CD4-positive, CD25-positive, alpha-beta regulatory T cell (primary cell): Measurements from ENCODE around the gene YY1. TPM values are rescaled to one million over a fixed set of nuclear protein-coding genes. Genes with fewer than 3 reads are reported as not detected.
"Not testable (repeated sequence)": the region's sequence is repeated elsewhere in the genome, so short reads cannot be mapped to it uniquely, and the experiment has no call there.

ENCODE experiments used
- ATAC-seq, 2 donors: fragments of 150-1000 bp; cut with Tn5 transposase; one replicate each; pipeline ENCODE4 v1.10.0; 2021; ENCODE audit warnings: low read depth in 2 of 2, moderate number of reproducible peaks in 2 of 2, moderate library complexity in 1 of 2
- DNase-seq, 3 donors: peaks; one replicate each; pipeline versions ENCODE4 v3.0.0 to v3.0.0-alpha.2; 2012 to 2022; ENCODE audit warnings: mixed read lengths in 1 of 3
- H3K27ac ChIP-seq: one replicate; pipeline ENCODE4 v1.7.0; 2013; ENCODE audit warnings: mild to moderate bottlenecking, low read length; ENCODE audit not compliant: insufficient read depth, poor library complexity, severe bottlenecking
- H3K27me3 ChIP-seq: one replicate; pipeline ENCODE4 v1.7.0; 2013; ENCODE audit warnings: low read length; ENCODE audit not compliant: control insufficient read depth, insufficient read depth
- H3K36me3 ChIP-seq: one replicate; pipeline ENCODE4 v1.7.0; 2013; ENCODE audit warnings: mild to moderate bottlenecking, low read length, moderate library complexity; ENCODE audit not compliant: control insufficient read depth, insufficient read depth
- H3K4me1 ChIP-seq: 2 replicates; pipeline ENCODE4 v1.7.0; 2013; ENCODE audit warnings: mild to moderate bottlenecking, low read length; ENCODE audit not compliant: insufficient read depth, control insufficient read depth, poor library complexity, severe bottlenecking
- H3K4me3 ChIP-seq: one replicate; pipeline ENCODE4 v1.7.0; 2013; ENCODE audit warnings: low read depth, mild to moderate bottlenecking, low read length, moderate library complexity
- H3K9me3 ChIP-seq, 2 experiments: 1 replicate in 1 of 2; 2 replicates in 1 of 2; pipeline ENCODE4 v1.7.0; 2013; ENCODE audit warnings: low read length in 2 of 2, mild to moderate bottlenecking in 1 of 2, moderate library complexity in 1 of 2; ENCODE audit not compliant: control insufficient read depth in 2 of 2
- H3K27ac Mint-ChIP-seq, 3 donors: one replicate each; pipeline ENCODE4 v1.8.0; 2020 to 2022; ENCODE audit warnings: mild to moderate bottlenecking in 3 of 3, mixed read lengths in 3 of 3, moderate library complexity in 2 of 3
- H3K27me3 Mint-ChIP-seq: one replicate; pipeline ENCODE4 v1.8.0; 2022; ENCODE audit warnings: mild to moderate bottlenecking, mixed read lengths
- H3K36me3 Mint-ChIP-seq: one replicate; pipeline ENCODE4 v1.8.0; 2020; ENCODE audit warnings: mixed read lengths
- H3K4me1 Mint-ChIP-seq, 4 donors: one replicate each; pipeline ENCODE4 v1.8.0; 2020 to 2022; ENCODE audit warnings: mixed read lengths in 4 of 4, mild to moderate bottlenecking in 1 of 4
- H3K4me3 Mint-ChIP-seq, 4 donors: one replicate each; pipeline ENCODE4 v1.8.0; 2020 to 2022; ENCODE audit warnings: mild to moderate bottlenecking in 4 of 4, mixed read lengths in 4 of 4, moderate library complexity in 3 of 4
- H3K9me3 Mint-ChIP-seq, 7 donors: one replicate each; pipeline ENCODE4 v1.8.0; 2020 to 2022; ENCODE audit warnings: mixed read lengths in 7 of 7, mild to moderate bottlenecking in 3 of 7, moderate library complexity in 2 of 7
- polyA plus RNA-seq, 4 donors: library from polyadenylated mRNA; unstranded; fragments of 300-500 nt; fragmentation: Illumina TruSeq; gene quantifications; one replicate each; pipeline ENCODE4 v1.2.3, GENCODE V29; 2021
- total RNA-seq: library from RNA; stranded (reverse); gene quantifications from one replicate; pipeline ENCODE4 v1.2.3, GENCODE V29; 2022

Gene YY1
- total and polyA plus RNA-seq, 5 donors from 2014 or later: 16.4 to 79.4 (median 20.7) TPM

GRCh38 chr14:100305324-100306100 lies 66.6 kb downstream of the YY1 start:
- no peaks in the 10 kb centered on the region for H3K36me3 ChIP-seq
- Mint-ChIP-seq H3K4me1 (peaks cover 0 to 15% (median 7%) of the 10 kb centered on the region in 4 donors), H3K36me3 (no peaks in the 10 kb centered on the region), H3K27ac (no peak overlapping the region), H3K27me3 (peaks cover 33% of the 10 kb centered on the region), H3K9me3 (no peaks in the 10 kb centered on the region), H3K4me3 (peak overlapping the region; percentile 82 to 97 (median 86))
- peak overlapping the region; percentile 33 for H3K27ac ChIP-seq
- DNase-seq (peak in 2 of 3 donors; percentile 51 to 74), ATAC-seq (peak in 1 of 2 donors; percentile 21)
- no peaks in the 10 kb centered on the region for H3K9me3 ChIP-seq
- H3K4me3 ChIP-seq: no peak overlapping the region
- peaks cover 23% of the 10 kb centered on the region for H3K4me1 ChIP-seq
- no peaks in the 10 kb centered on the region for H3K27me3 ChIP-seq

DNA sequence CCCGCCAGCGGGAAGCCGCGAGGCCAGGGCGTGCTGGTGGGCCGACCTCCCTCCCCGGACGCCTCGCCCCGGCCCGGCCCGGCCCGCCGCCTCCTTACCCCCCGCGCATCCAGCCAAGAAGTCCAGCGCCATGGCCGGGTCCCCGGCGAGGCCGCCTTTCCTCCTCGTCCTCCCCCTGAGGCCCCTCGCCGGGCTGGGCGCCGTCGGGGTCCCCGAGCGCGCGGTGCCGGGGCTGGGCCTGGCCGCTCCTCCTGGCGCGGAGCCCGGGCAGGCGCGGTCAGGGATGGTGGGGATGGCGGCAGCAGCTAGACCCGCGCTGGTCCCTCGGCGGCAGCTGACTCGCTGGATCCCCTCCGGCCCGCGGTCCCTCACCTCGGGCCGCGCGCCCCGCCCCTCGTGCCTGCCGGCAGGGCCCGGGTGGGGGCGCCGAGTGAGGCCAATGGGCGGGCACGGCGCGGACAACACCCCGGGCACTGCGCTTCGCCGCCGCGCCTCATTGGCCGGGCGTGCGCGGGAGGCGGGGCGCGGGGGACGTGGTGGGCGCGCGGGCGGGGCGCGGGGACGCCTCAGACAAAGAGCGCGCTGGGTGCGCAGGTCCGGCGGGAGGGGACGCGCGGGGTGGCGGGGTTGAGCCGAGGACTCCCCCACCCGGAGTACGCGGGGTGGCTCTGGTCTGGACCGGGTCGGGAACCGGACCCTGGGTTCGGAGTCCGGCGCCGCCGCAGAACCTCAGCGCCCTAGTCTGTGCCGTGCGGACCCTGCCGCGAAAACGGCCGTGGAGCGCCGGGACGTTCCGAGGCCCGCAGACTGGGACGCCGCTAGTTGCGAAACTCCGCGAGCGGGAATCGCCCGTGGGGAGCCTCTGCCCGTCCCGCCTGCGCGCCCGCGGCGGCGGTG lies 67.4 kb downstream of the YY1 start, which contains the start of gene SLC25A29:
Gene SLC25A29, minus strand, starts transcription at position 344 of the 897 bp plus-strand sequence. Its CDS starts 212 bp downstream, at position 132.
- H3K4me3 Mint-ChIP-seq: peak within 1 kb of the TSS; percentile 85 to 97 (median 86)
- peak within 1 kb of the TSS; percentile 33 for H3K27ac ChIP-seq

DNA sequence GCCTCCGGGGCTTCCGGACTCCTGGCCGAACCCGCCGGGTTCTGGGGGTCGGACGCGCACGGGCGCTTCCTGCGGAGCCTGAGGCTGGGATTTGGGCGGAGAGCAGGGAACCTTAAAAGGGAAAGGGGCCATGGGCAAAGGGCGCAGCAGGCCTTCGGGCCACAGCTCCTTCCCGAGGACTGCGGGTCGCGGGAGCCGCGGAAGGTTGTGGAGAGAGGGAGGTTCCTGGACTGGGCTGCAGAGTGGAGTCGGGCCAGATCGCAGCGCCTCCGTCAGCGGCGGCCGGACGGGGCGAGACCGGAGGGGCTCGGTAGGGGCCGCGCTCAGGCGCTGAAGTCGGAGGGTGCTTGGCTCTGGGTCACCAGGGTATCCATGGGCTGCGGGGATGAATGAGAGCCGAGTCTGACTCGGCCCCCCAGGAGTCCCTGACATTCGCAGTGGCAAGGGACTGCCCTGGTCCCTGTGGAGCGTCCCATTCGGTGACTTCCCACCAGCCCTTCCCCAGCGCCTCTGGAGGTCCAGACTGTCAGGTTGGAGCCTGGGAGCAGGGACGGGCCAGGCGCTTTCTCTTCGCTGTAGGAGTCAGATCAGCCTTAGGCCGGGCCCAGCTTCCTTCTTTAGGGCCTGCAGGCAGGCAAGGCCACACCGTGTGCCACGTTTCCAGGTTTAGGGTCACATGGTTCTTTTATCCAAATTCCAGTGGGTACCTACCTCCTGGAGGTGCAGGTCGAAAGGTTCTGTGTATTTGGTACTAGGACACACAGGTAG lies 68.2 kb downstream of the YY1 start:
- Mint-ChIP-seq H3K4me1 (peaks cover 0 to 11% (median 7%) of the 10 kb centered on the region in 4 donors), H3K9me3 (no peaks in the 10 kb centered on the region), H3K4me3 (peak overlapping the region; percentile 42 to 85 (median 79)), H3K27me3 (peaks cover 38% of the 10 kb centered on the region), H3K27ac (peak overlapping the region in 1 of 3 donors; percentile 67), H3K36me3 (no peaks in the 10 kb centered on the region)
- Histone ChIP-seq H3K4me3 (no peak overlapping the region), H3K27ac (no peak overlapping the region), H3K36me3 (no peaks in the 10 kb centered on the region), H3K27me3 (no peaks in the 10 kb centered on the region), H3K4me1 (peaks cover 23% of the 10 kb centered on the region), H3K9me3 (no peaks in the 10 kb centered on the region)
- no peak for ATAC-seq
- no peak for DNase-seq

More for the DNA sequence above, 67.4 kb downstream of the YY1 start, which contains the start of gene SLC25A29:
- Mint-ChIP-seq H3K4me1 (peaks cover 0 to 15% (median 7%) of the 10 kb centered on the region in 4 donors), H3K36me3 (no peaks in the 10 kb centered on the region), H3K27me3 (peaks cover 38% of the 10 kb centered on the region), H3K27ac (peak within 1 kb of the TSS in 1 of 3 donors; percentile 67), H3K9me3 (no peaks in the 10 kb centered on the region)
- Histone ChIP-seq H3K4me1 (peaks cover 23% of the 10 kb centered on the region), H3K9me3 (no peaks in the 10 kb centered on the region), H3K27me3 (no peaks in the 10 kb centered on the region), H3K36me3 (no peaks in the 10 kb centered on the region), H3K4me3 (no peak within 1 kb of the TSS)
- DNase-seq (peak; percentile 46 to 80 (median 65)), ATAC-seq (peak; percentile 77 to 81)

GRCh38 chr14:100307766-100308426 lies 69.0 kb downstream of the YY1 start:
- Histone ChIP-seq H3K36me3 (no peaks in the 10 kb centered on the region), H3K27me3 (no peaks in the 10 kb centered on the region), H3K4me1 (peaks cover 23% of the 10 kb centered on the region), H3K27ac (no peak overlapping the region), H3K4me3 (no peak overlapping the region), H3K9me3 (no peaks in the 10 kb centered on the region)
- Mint-ChIP-seq H3K36me3 (no peaks in the 10 kb centered on the region), H3K4me3 (peak overlapping the region; percentile 42 to 85 (median 79)), H3K27ac (no peak overlapping the region), H3K27me3 (peaks cover 38% of the 10 kb centered on the region), H3K4me1 (peaks cover 0 to 11% (median 7%) of the 10 kb centered on the region in 4 donors), H3K9me3 (no peaks in the 10 kb centered on the region)
- DNase-seq (no peak), ATAC-seq (no peak)

DNA sequence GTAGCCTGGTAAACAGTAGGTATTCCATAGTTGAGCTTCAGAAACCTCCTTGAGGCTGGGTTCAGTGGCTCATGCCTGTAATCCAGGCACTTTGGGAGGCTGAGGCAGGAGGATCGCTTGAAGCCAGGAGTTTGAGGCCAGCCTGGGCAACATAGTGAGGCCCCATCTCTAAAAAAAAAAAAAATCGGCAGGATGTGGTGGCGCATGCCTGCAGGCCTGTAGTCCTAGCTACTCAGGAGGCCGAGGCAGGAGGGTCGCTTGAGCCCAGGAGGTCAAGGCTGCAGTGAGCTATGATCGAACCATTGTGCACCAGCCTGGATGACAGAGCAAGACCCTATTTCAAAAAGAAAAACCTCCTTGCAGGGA lies 69.5 kb downstream of the YY1 start:
- H3K4me3 ChIP-seq, H3K9me3 ChIP-seq, DNase-seq, H3K9me3 Mint-ChIP-seq, H3K27me3 ChIP-seq, H3K36me3 ChIP-seq, ATAC-seq, H3K36me3 Mint-ChIP-seq, H3K27ac Mint-ChIP-seq, H3K27ac ChIP-seq: not testable (repeated sequence)
- Mint-ChIP-seq H3K4me3 (peak overlapping the region in 2 of 4 donors; percentile 42 to 43), H3K27me3 (peaks cover 38% of the 10 kb centered on the region), H3K4me1 (peaks cover 0 to 11% (median 7%) of the 10 kb centered on the region in 4 donors)
- peaks cover 23% of the 10 kb centered on the region for H3K4me1 ChIP-seq

GRCh38 chr14:100309028-100309737 lies 70.2 kb downstream of the YY1 start:
- Histone ChIP-seq H3K27me3 (no peaks in the 10 kb centered on the region), H3K36me3 (no peaks in the 10 kb centered on the region), H3K9me3 (no peaks in the 10 kb centered on the region), H3K4me1 (peaks cover 23% of the 10 kb centered on the region), H3K27ac (no peak overlapping the region), H3K4me3 (no peak overlapping the region)
- peak overlapping the region in 1 of 4 donors; percentile 58 for H3K4me3 Mint-ChIP-seq
- no peaks in the 10 kb centered on the region for H3K9me3 Mint-ChIP-seq
- no peak for ATAC-seq
- H3K36me3 Mint-ChIP-seq: no peaks in the 10 kb centered on the region
- no peak for DNase-seq
- peaks cover 0 to 11% (median 6%) of the 10 kb centered on the region in 4 donors for H3K4me1 Mint-ChIP-seq
- peaks cover 38% of the 10 kb centered on the region for H3K27me3 Mint-ChIP-seq
- no peak overlapping the region for H3K27ac Mint-ChIP-seq
